HG03565 (cell line): Measurements from ENCODE around the gene OXCT1.
"Not testable (repeated sequence)": the region's sequence is repeated elsewhere in the genome, so short reads cannot be mapped to it uniquely, and the experiment has no call there.

Experiments used
- ATAC-seq: cut with Tn5 transposase; IDR thresholded peaks from one replicate; pipeline ENCODE4 v1.9.1; 2021; ENCODE audit warnings: mild to moderate bottlenecking, moderate library complexity; ENCODE audit not compliant: unreplicated experiment

Gene OXCT1

GRCh38 chr5:41728281-41728680 is 141.9 kb downstream of the OXCT1 start:
- no peak for ATAC-seq

- ATAC-seq: no peak
Measured at GRCh38 chr5:41722359-41722950, 147.8 kb downstream of the OXCT1 start.

- ATAC-seq: no peak
Measured at GRCh38 chr5:41721516-41721915, 148.7 kb downstream of the OXCT1 start.

- no peak for ATAC-seq
Measured at GRCh38 chr5:41716382-41716781, 153.8 kb downstream of the OXCT1 start.

GRCh38 chr5:41714446-41714845 is 155.8 kb downstream of the OXCT1 start:
- ATAC-seq: not testable (repeated sequence)

GRCh38 chr5:41708604-41708940 is 161.7 kb downstream of the OXCT1 start:
- ATAC-seq: peak; percentile 21

- peak; percentile 87 for ATAC-seq
Measured at GRCh38 chr5:41707853-41708603, 162.2 kb downstream of the OXCT1 start.

GRCh38 chr5:41695920-41696582 is 174.2 kb downstream of the OXCT1 start:
- peak; percentile 50 for ATAC-seq

GRCh38 chr5:41686767-41687166 is 183.5 kb downstream of the OXCT1 start:
- ATAC-seq: no peak

GRCh38 chr5:41686191-41686590 is 184.0 kb downstream of the OXCT1 start:
- no peak for ATAC-seq

GRCh38 chr5:41683181-41683580 is 187.0 kb downstream of the OXCT1 start:
- no peak for ATAC-seq

- no peak for ATAC-seq
Measured at GRCh38 chr5:41682641-41683040, 187.6 kb downstream of the OXCT1 start.

- ATAC-seq: no peak
Measured at GRCh38 chr5:41681840-41682239, 188.4 kb downstream of the OXCT1 start.
